IMR-90 (cell line): ENCODE results near the gene OSGEP. TPM values are rescaled to one million over a fixed set of nuclear protein-coding genes. Genes with fewer than 3 reads are reported as not detected.

Experiments used
- ATAC-seq: fragments of 200-7000 bp; cut with Tn5 transposase; 2 replicates; pipeline ENCODE4 v1.9.1; 2020; ENCODE audit warnings: low read depth, mild to moderate bottlenecking, moderate library complexity
- BruUV-seq: library from RNA; stranded (reverse); fragments of 400-500 nt; replicated peaks from 2 replicates; lab custom pipeline; 2021; lab: Mats Ljungman, UMichigan
- CTCF ChIA-PET: fragments of 300-600 bp; formaldehyde crosslinking; extraction: SDS; loops from one replicate; lab custom pipeline; 2021; ENCODE audit warnings: antibody characterized with exemption; lab: Yijun Ruan, JAX
- POLR2A ChIA-PET: fragments of 300-600 bp; sonication (Branson Sonifier 250); formaldehyde crosslinking; loops from one replicate; lab custom pipeline; 2022; ENCODE audit warnings: antibody characterized with exemption; ENCODE audit not compliant: unreplicated experiment; lab: Charles Lee
- DNase-seq: peaks from one replicate; pipeline ENCODE4 v3.0.0; 2013
- H2AFZ ChIP-seq: replicated peaks from 2 replicates; pipeline ENCODE3; 2013; ENCODE audit warnings: low read length, mild to moderate bottlenecking; ENCODE audit not compliant: poor library complexity
- H2AK5ac ChIP-seq: 2 replicates; pipeline ENCODE4 v1.6.1; 2013; ENCODE audit warnings: low read depth, low read length, inconsistent platforms
- H2AK9ac ChIP-seq: replicated peaks from 2 replicates; pipeline ENCODE3; 2013; ENCODE audit warnings: mild to moderate bottlenecking, low read depth, low read length, moderate library complexity; ENCODE audit not compliant: poor library complexity
- H2BK120ac ChIP-seq: 2 replicates; pipeline ENCODE4 v1.6.1; 2013; ENCODE audit warnings: low read depth, low read length, inconsistent platforms
- H2BK15ac ChIP-seq: 3 replicates; pipeline ENCODE4 v1.6.1; 2013; ENCODE audit warnings: low read depth, low read length, inconsistent platforms
- H2BK20ac ChIP-seq: 2 replicates; pipeline ENCODE4 v1.6.1; 2013; ENCODE audit warnings: low read depth, mild to moderate bottlenecking, inconsistent platforms, low read length, moderate library complexity
- H2BK5ac ChIP-seq: 2 replicates; pipeline ENCODE4 v1.6.1; 2013; ENCODE audit warnings: mild to moderate bottlenecking, low read depth, low read length, inconsistent platforms; ENCODE audit not compliant: poor library complexity, severe bottlenecking
- H3K14ac ChIP-seq: replicated peaks from 2 replicates; pipeline ENCODE4 v1.6.1; 2013; ENCODE audit warnings: low read depth, low read length, inconsistent platforms
- H3K18ac ChIP-seq: 2 replicates; pipeline ENCODE4 v1.6.1; 2013; ENCODE audit warnings: low read depth, low read length, control low read depth
- H3K23ac ChIP-seq: 2 replicates; pipeline ENCODE4 v1.6.1; 2013; ENCODE audit warnings: low read depth, low read length, inconsistent platforms
- H3K27ac ChIP-seq: 2 replicates; pipeline ENCODE4 v1.5.1; 2013; ENCODE audit warnings: mild to moderate bottlenecking, control low read depth, low read length; ENCODE audit not compliant: insufficient read depth
- H3K27me3 ChIP-seq: 2 replicates; pipeline ENCODE4 v1.6.1; 2013; ENCODE audit warnings: low read length; ENCODE audit not compliant: control insufficient read depth, insufficient read depth
- H3K36me3 ChIP-seq: 2 replicates; pipeline ENCODE4 v1.6.1; 2013; ENCODE audit warnings: low read length, mixed read lengths; ENCODE audit not compliant: control insufficient read depth, insufficient read depth
- H3K4ac ChIP-seq: 2 replicates; pipeline ENCODE4 v1.6.1; 2013; ENCODE audit warnings: low read depth, low read length, inconsistent platforms
- H3K4me1 ChIP-seq: 2 replicates; pipeline ENCODE4 v1.6.1; 2013; ENCODE audit warnings: low read length, mixed read lengths; ENCODE audit not compliant: control insufficient read depth, insufficient read depth
- H3K4me2 ChIP-seq: 2 replicates; pipeline ENCODE4 v1.6.1; 2013; ENCODE audit warnings: low read depth, mild to moderate bottlenecking, control low read depth, low read length, moderate library complexity
- H3K4me3 ChIP-seq: 2 replicates; pipeline ENCODE4 v1.5.1; 2013; ENCODE audit warnings: low read depth, mild to moderate bottlenecking, control low read depth, low read length, moderate library complexity; ENCODE audit not compliant: insufficient read depth
- H3K56ac ChIP-seq: 2 replicates; pipeline ENCODE4 v1.6.1; 2013; ENCODE audit warnings: low read length, inconsistent platforms; ENCODE audit not compliant: insufficient read depth; ENCODE audit errors: extremely low read depth
- H3K79me1 ChIP-seq, 2 experiments: 2 replicates each; pipeline ENCODE4 v1.6.1; 2013; ENCODE audit warnings: low read length in 2 of 2, inconsistent platforms in 1 of 2, low read depth in 1 of 2
- H3K9ac ChIP-seq: 2 replicates; pipeline ENCODE4 v1.6.1; 2013; ENCODE audit warnings: low read depth, low read length, control low read depth
- H3K9me1 ChIP-seq: 2 replicates; pipeline ENCODE4 v1.6.1; 2013; ENCODE audit warnings: low read length, inconsistent platforms; ENCODE audit not compliant: insufficient read depth
- H3K9me3 ChIP-seq: 2 replicates; pipeline ENCODE4 v1.6.1; 2013; ENCODE audit warnings: low read length; ENCODE audit not compliant: control insufficient read depth, insufficient read depth
- H4K20me1 ChIP-seq: 2 replicates; pipeline ENCODE4 v1.6.1; 2013; ENCODE audit warnings: low read length, inconsistent platforms; ENCODE audit not compliant: insufficient read depth
- H4K5ac ChIP-seq: 2 replicates; pipeline ENCODE4 v1.6.1; 2013; ENCODE audit warnings: mild to moderate bottlenecking, low read depth, low read length, control low read depth
- H4K8ac ChIP-seq, 2 experiments: 2 replicates each; pipeline ENCODE4 v1.6.1; 2013; ENCODE audit warnings: low read depth in 2 of 2, low read length in 2 of 2, control low read depth in 1 of 2, inconsistent platforms in 1 of 2
- H4K91ac ChIP-seq: 2 replicates; pipeline ENCODE4 v1.6.1; 2013; ENCODE audit warnings: low read depth, low read length, inconsistent platforms; ENCODE audit not compliant: insufficient read depth
- CEBPB ChIP-seq: IDR thresholded peaks from 2 replicates; pipeline ENCODE4 v1.6.1; 2012; ENCODE audit warnings: low read depth, low read length, improper control_type of control experiment
- CHD1 ChIP-seq: IDR thresholded peaks from 2 replicates; pipeline ENCODE4 v1.6.1; 2012; ENCODE audit warnings: low read depth, low read length, improper control_type of control experiment
- ELK1 ChIP-seq: fragments of 150-350 bp; IDR thresholded peaks from 2 replicates; pipeline ENCODE4 v1.6.1; 2016; ENCODE audit warnings: low read depth, mild to moderate bottlenecking, low read length, moderate library complexity, borderline replicate concordance
- FOS ChIP-seq: fragments of 150-350 bp; IDR thresholded peaks from 2 replicates; pipeline ENCODE4 v1.6.1; 2016; ENCODE audit warnings: low read depth, low read length
- MAFK ChIP-seq: IDR thresholded peaks from 2 replicates; pipeline ENCODE4 v1.6.1; 2012; ENCODE audit warnings: low read depth, low read length, improper control_type of control experiment
- MAZ ChIP-seq: IDR thresholded peaks from 2 replicates; pipeline ENCODE4 v1.6.1; 2012; ENCODE audit warnings: low read depth, mild to moderate bottlenecking, low read length, improper control_type of control experiment, moderate library complexity, borderline replicate concordance
- MXI1 ChIP-seq: IDR thresholded peaks from 2 replicates; pipeline ENCODE4 v1.6.1; 2012; ENCODE audit warnings: low read depth, mild to moderate bottlenecking, low read length, moderate library complexity, borderline replicate concordance
- NFE2L2 ChIP-seq: fragments of 150-350 bp; IDR thresholded peaks from 2 replicates; pipeline ENCODE4 v1.6.1; 2016; ENCODE audit warnings: low read depth, mild to moderate bottlenecking, low read length
- POLR2A ChIP-seq: IDR thresholded peaks from 2 replicates; pipeline ENCODE4 v1.6.1; 2012; ENCODE audit warnings: mild to moderate bottlenecking, low read depth, low read length
- RAD21 ChIP-seq: IDR thresholded peaks from 2 replicates; pipeline ENCODE4 v1.6.1; 2012; ENCODE audit warnings: low read length, improper control_type of control experiment
- RFX5 ChIP-seq: IDR thresholded peaks from 2 replicates; pipeline ENCODE4 v1.8.0; 2012; ENCODE audit warnings: low read depth, mild to moderate bottlenecking, low read length, moderate library complexity
- SMC3 ChIP-seq: fragments of 150-350 bp; IDR thresholded peaks from 2 replicates; pipeline ENCODE4 v1.6.1; 2016; ENCODE audit warnings: low read depth, mild to moderate bottlenecking, antibody characterized with exemption, low read length, moderate library complexity
- USF2 ChIP-seq: fragments of 150-350 bp; IDR thresholded peaks from 2 replicates; pipeline ENCODE4 v1.6.1; 2017; ENCODE audit warnings: mild to moderate bottlenecking, antibody characterized with exemption, low read length, low read depth
- WGBS, 2 experiments: methylation state at CpG; one replicate each; pipeline versions ENCODE4 v1.1.5 to v1.1.7; 2013; ENCODE audit warnings: missing lambda C conversion rate in 2 of 2; ENCODE audit not compliant: insufficient read length in 1 of 2; ENCODE audit errors: extremely low coverage in 2 of 2; 5-methylcytosine and 5-hydroxymethylcytosine counted together
- dilution Hi-C: fragments of 300-500 bp; cut with HindIII; formaldehyde crosslinking; loops from one replicate; pipeline ENCODE4 v1.14.3; 2018; ENCODE audit warnings: low sequenced_read_pairs; ENCODE audit not compliant: unreplicated experiment
- in situ Hi-C: fragments of 300-500 bp; cut with MboI; formaldehyde crosslinking; loops from 3 replicates; pipeline ENCODE4 v1.14.3; 2019; ENCODE audit warnings: low sequenced_read_pairs, inconsistent platforms, mixed read lengths
- intact Hi-C: fragments of 100-400 bp; cut with micrococcal nuclease; formaldehyde crosslinking; loops from 2 replicates; pipeline ENCODE4 v1.10.0; 2022
- polyA plus RNA-seq, 3 experiments: library from polyadenylated mRNA; depleted of rRNA; stranded (reverse); fragments of >200 nt; gene quantifications; 2 replicates each; pipeline ENCODE4 v1.2.3, GENCODE V29; 2012; ENCODE audit warnings: low replicate concordance in 1 of 3
- total RNA-seq: library from RNA; depleted of rRNA; stranded (reverse); fragments of >200 nt; gene quantifications from 2 replicates; pipeline ENCODE4 v1.2.3, GENCODE V29; 2012
- TF ChIP-seq, protein P1 (sequence below): conservative IDR thresholded peaks from 2 replicates; pipeline ENCODE4 v1.5.1; 2012; ENCODE audit warnings: mild to moderate bottlenecking, low read depth, low read length, improper control_type of control experiment

Gene OSGEP
- total and polyA plus RNA-seq, 2 of the 4 experiments (the other 2 are of a cell fraction) = 24.7 to 32.4 TPM

DNA sequence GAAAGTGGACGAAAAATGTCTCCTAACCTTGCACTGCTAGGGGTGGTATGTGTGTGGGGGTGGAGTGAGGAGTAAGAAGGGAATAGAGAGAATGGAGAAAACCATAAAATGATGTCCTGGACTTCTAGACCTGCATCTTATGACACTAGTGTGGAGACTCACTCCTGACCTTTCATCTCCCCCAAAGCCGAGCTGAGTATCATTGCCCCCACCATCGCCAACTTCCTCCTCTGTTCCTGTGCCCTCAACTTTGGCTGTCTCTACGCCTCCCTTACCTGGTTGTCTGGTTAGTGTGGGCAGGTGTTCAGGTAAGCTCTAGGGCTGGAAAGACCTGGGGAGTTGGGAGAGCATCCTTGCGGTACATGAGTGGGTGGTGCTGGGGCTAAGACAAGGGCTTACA, 14.1 kb downstream of the OSGEP start:
- Histone ChIP-seq H4K91ac (no peak overlapping the region), H4K8ac (no peak overlapping the region), H3K9ac (no peak overlapping the region), H3K18ac (no peak overlapping the region), H3K36me3 (no peaks in the 10 kb centered on the region), H3K27me3 (peaks cover 5% of the 10 kb centered on the region; the same call in 1 of the 2 replicates), H2AK9ac (no peak overlapping the region), H2BK20ac (no peak overlapping the region), H3K23ac (no peak overlapping the region), H3K4ac (no peak overlapping the region), H2BK15ac (no peak overlapping the region), H3K4me3 (no peak overlapping the region), H2AK5ac (no peak overlapping the region), H3K79me1 (no peaks in the 10 kb centered on the region), H3K9me3 (no peaks in the 10 kb centered on the region), H4K5ac (no peak overlapping the region), H3K14ac (no peak overlapping the region), H3K4me2 (no peak overlapping the region), H3K9me1 (no peaks in the 10 kb centered on the region), H2AFZ (no peak overlapping the region), H2BK120ac (no peak overlapping the region), H3K27ac (no peak overlapping the region), H2BK5ac (no peak overlapping the region), H4K20me1 (no peaks in the 10 kb centered on the region), H3K4me1 (0 out of 2 replicates have a peak, but pooled peaks cover under 1% of the 10 kb centered on the region), H3K56ac (no peak overlapping the region)
- BruUV-seq = no TSS peak
- POLR2A ChIA-PET = no interaction called here
- dilution Hi-C loops (no loop called here), in situ Hi-C loops (no loop called here), intact Hi-C loops (loop anchor here (10.0 kb wide), 1 partner anchor 76 kb away; no protein-coding TSS in a partner anchor)
- ATAC-seq (no peak), DNase-seq (no peak)
- no CpG with 5 or more reads among the region's 5 CpGs for WGBS, 2 experiments
- CTCF ChIA-PET = no interaction called here
- no peak for TF ChIP-seq MAFK
- no peak for TF ChIP-seq ELK1
- TF ChIP-seq MAZ = no peak
- TF ChIP-seq CEBPB = no peak
- no peak for TF ChIP-seq RAD21
- TF ChIP-seq USF2 = no peak
- no peak for TF ChIP-seq MXI1
- TF ChIP-seq POLR2A = no peak
- no peak for TF ChIP-seq FOS
- TF ChIP-seq CHD1 = no peak
- TF ChIP-seq, protein P1, sequence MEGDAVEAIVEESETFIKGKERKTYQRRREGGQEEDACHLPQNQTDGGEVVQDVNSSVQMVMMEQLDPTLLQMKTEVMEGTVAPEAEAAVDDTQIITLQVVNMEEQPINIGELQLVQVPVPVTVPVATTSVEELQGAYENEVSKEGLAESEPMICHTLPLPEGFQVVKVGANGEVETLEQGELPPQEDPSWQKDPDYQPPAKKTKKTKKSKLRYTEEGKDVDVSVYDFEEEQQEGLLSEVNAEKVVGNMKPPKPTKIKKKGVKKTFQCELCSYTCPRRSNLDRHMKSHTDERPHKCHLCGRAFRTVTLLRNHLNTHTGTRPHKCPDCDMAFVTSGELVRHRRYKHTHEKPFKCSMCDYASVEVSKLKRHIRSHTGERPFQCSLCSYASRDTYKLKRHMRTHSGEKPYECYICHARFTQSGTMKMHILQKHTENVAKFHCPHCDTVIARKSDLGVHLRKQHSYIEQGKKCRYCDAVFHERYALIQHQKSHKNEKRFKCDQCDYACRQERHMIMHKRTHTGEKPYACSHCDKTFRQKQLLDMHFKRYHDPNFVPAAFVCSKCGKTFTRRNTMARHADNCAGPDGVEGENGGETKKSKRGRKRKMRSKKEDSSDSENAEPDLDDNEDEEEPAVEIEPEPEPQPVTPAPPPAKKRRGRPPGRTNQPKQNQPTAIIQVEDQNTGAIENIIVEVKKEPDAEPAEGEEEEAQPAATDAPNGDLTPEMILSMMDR = no peak
- no peak for TF ChIP-seq RFX5
- no peak for TF ChIP-seq NFE2L2
- TF ChIP-seq SMC3 = no peak
